ENCODE measurements around the gene ADAMTS2. TPM values are rescaled to one million over a fixed set of nuclear protein-coding genes. Genes with fewer than 3 reads are reported as not detected.

Gene ADAMTS2
- total RNA-seq, 4 donors from 2014 or later, result 39.5 to 61.9 (median 56.4) TPM

GRCh38 chr5:179362355-179362754 is 17.1 kb upstream of the ADAMTS2 start:
- DNase-seq (ENCODE audit: low spot score), result no peak
- no peak for ATAC-seq (ENCODE audit: low FRiP score)
- no peak for TF ChIP-seq CTCF (IDR thresholded peaks at IDR 0.05)

GRCh38 chr5:179361037-179361603 is 15.9 kb upstream of the ADAMTS2 start:
- no peak for ATAC-seq (ENCODE audit: low FRiP score)
- no peak for DNase-seq (ENCODE audit: low spot score)
- TF ChIP-seq CTCF (IDR thresholded peaks at IDR 0.05), result no peak

- ATAC-seq (ENCODE audit: low FRiP score) (no peak), DNase-seq (ENCODE audit: low spot score) (no peak)
- no peak for TF ChIP-seq CTCF (IDR thresholded peaks at IDR 0.05)
These were observed 11.8 kb upstream of the ADAMTS2 start for GRCh38 chr5:179357031-179357430.

- no peak for TF ChIP-seq CTCF (IDR thresholded peaks at IDR 0.05)
- peak; percentile 66 for ATAC-seq (ENCODE audit: low FRiP score)
- DNase-seq (ENCODE audit: low spot score), result no peak
These were observed 11.0 kb upstream of the ADAMTS2 start for GRCh38 chr5:179355976-179356974.

- TF ChIP-seq CTCF (IDR thresholded peaks at IDR 0.05), result no peak
- ATAC-seq (ENCODE audit: low FRiP score) (no peak), DNase-seq (ENCODE audit: low spot score) (no peak)
These were observed 9.1 kb upstream of the ADAMTS2 start for GRCh38 chr5:179354305-179354882.

GRCh38 chr5:179348843-179349242 is 3.6 kb upstream of the ADAMTS2 start:
- DNase-seq (ENCODE audit: low spot score) (no peak), ATAC-seq (ENCODE audit: low FRiP score) (no peak)
- no peak for TF ChIP-seq CTCF (IDR thresholded peaks at IDR 0.05)
